GM12891 (cell line): Measurements from ENCODE around the gene KRT4.

Experiments
- PAX5 ChIP-seq: IDR thresholded peaks from 2 replicates; pipeline ENCODE4 v1.6.1; 2011; ENCODE audit warnings: low read length, moderate library complexity, mild to moderate bottlenecking; ENCODE audit not compliant: insufficient read depth, severe bottlenecking
- POLR2A ChIP-seq: IDR thresholded peaks from 2 replicates; pipeline ENCODE4 v1.6.1; 2011; ENCODE audit warnings: low read depth, low read length, control low read depth
- POLR2AphosphoS5 ChIP-seq: IDR thresholded peaks from 2 replicates; pipeline ENCODE4 v1.6.1; 2011; ENCODE audit warnings: low read depth, low read length, control low read depth
- POU2F2 ChIP-seq: IDR thresholded peaks from 2 replicates; pipeline ENCODE4 v1.6.1; 2011; ENCODE audit warnings: low read depth, mild to moderate bottlenecking, control low read depth, low read length, moderate library complexity
- TAF1 ChIP-seq: IDR thresholded peaks from 2 replicates; pipeline ENCODE4 v1.6.1; 2011; ENCODE audit warnings: low read depth, low read length, control low read depth

DNA sequence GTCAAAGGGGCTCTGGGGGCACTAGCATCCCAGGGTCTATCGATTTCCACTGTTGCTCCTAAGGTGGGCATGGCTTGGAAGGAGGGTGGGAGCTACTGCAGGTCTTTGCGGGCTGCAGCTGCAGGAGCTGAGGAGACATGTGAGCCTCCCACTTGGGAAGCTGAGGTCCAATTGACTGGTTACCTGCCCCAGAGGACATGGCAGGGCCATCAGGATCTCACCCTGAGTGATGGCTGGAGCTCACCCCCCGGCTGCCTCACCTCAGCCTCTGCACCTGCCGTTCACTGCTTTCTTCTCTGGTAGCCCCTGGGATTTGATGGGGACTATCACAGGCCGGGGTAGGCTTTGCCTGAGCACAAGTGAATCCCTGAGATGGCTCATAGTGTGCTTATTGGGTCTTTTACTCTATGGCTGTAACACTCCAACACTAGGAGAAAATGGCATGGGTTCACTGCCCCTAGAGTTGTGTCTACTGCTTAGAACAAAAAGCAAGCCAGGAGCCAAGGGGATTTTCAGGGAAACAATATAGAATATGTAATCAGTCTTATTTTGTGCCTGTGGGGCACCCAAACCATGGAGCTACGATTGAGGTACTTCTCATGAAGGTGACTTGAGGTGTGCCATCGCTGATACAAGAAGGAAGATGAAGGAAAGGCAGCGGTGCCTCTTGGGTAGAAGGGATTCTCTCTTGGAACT is 3.2 kb upstream of the KRT4 start:
- TF ChIP-seq POLR2AphosphoS5 (no peak), PAX5 (no peak), POLR2A (no peak), POU2F2 (no peak), TAF1 (no peak)
